Central memory CD8-positive, alpha-beta T cell (primary cell): ENCODE data around the gene SLC22A23.

Experiments used
- ATAC-seq: fragments of 150-1000 bp; cut with Tn5 transposase; replicated peaks from 2 replicates; pipeline ENCODE4 v1.10.0; 2022; ENCODE audit warnings: mild to moderate bottlenecking, moderate FRiP score, moderate number of reproducible peaks; ENCODE audit not compliant: poor library complexity, severe bottlenecking; ENCODE audit errors: extremely low read depth
- DNase-seq, 2 donors: peaks; one replicate each; pipeline ENCODE4 v3.0.0; 2021; ENCODE audit warnings: low spot score in 2 of 2
- H3K27ac Mint-ChIP-seq: one replicate; pipeline ENCODE4 v1.8.0; 2022; ENCODE audit warnings: low read depth, mild to moderate bottlenecking, moderate library complexity, mixed read lengths
- H3K27me3 Mint-ChIP-seq: one replicate; pipeline ENCODE4 v1.8.0; 2022; ENCODE audit warnings: mixed read lengths
- H3K36me3 Mint-ChIP-seq: one replicate; pipeline ENCODE4 v1.8.0; 2022; ENCODE audit warnings: mild to moderate bottlenecking, moderate library complexity, mixed read lengths; ENCODE audit not compliant: insufficient read depth
- H3K4me1 Mint-ChIP-seq: one replicate; pipeline ENCODE4 v1.8.0; 2022; ENCODE audit warnings: mixed read lengths
- H3K4me3 Mint-ChIP-seq: one replicate; pipeline ENCODE4 v1.8.0; 2022; ENCODE audit warnings: mild to moderate bottlenecking, moderate library complexity, mixed read lengths
- H3K9me3 Mint-ChIP-seq: one replicate; pipeline ENCODE4 v1.8.0; 2022; ENCODE audit warnings: mixed read lengths

The SLC22A23 gene

DNA sequence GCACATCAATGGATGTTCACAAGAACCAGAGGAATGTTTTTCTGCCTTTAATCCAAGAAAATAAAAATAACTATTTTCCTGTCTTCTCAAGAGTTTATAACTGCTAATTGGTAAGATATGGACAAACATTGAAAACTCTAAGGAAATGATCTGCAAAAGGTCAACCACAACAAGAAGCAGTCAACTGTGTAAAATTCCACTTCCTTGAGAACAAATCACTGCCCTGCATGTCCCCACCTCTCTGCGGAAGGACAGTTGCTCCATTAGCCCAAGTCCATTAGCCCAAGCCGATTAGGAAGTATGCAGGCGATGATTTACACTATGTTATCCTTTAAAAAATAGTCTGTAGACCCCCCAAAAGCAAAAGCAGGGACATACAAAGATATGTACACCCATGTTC lies 27.6 kb downstream of the SLC22A23 start:
- H3K9me3 Mint-ChIP-seq: no peaks in the 10 kb centered on the region
- ATAC-seq: no peak
- no peak for DNase-seq
- peaks cover 14% of the 10 kb centered on the region for H3K27me3 Mint-ChIP-seq
- H3K36me3 Mint-ChIP-seq: peaks cover 2% of the 10 kb centered on the region
- no peak overlapping the region for H3K27ac Mint-ChIP-seq
- H3K4me3 Mint-ChIP-seq: no peak overlapping the region
- no peaks in the 10 kb centered on the region for H3K4me1 Mint-ChIP-seq

- DNase-seq: no peak
- H3K36me3 Mint-ChIP-seq: no peaks in the 10 kb centered on the region
- ATAC-seq: no peak
- peaks cover 19% of the 10 kb centered on the region for H3K27me3 Mint-ChIP-seq
- H3K27ac Mint-ChIP-seq: no peak overlapping the region
- no peak overlapping the region for H3K4me3 Mint-ChIP-seq
- no peaks in the 10 kb centered on the region for H3K4me1 Mint-ChIP-seq
- no peaks in the 10 kb centered on the region for H3K9me3 Mint-ChIP-seq
Measured at GRCh38 chr6:3428700-3429099, 28.1 kb downstream of the SLC22A23 start.

GRCh38 chr6:3428247-3428646 lies 28.6 kb downstream of the SLC22A23 start:
- H3K4me3 Mint-ChIP-seq: no peak overlapping the region
- no peaks in the 10 kb centered on the region for H3K9me3 Mint-ChIP-seq
- no peak for DNase-seq

DNA sequence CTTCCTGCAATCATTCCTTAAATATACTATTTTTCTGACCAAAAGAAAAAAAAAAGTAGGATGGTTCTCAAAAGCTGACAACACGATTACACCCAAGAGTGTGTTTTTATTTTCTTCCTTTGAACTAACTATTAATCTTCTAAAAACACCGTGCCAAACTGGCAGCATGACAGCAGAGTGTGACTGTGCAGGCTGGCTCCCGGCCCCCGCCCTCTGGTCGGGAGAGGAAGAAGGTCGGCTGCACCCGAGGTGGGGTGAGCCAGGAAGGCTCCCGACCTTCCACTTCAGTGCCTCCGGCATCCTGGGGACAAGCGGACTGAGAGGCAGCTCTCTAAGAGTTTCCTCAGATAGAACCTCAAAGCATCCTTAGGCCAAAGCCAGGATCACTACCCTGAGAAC lies 29.2 kb downstream of the SLC22A23 start:
- ATAC-seq (no peak), DNase-seq (no peak)
- Mint-ChIP-seq H3K4me3 (no peak overlapping the region), H3K27me3 (peaks cover 29% of the 10 kb centered on the region), H3K36me3 (no peaks in the 10 kb centered on the region), H3K4me1 (no peaks in the 10 kb centered on the region), H3K9me3 (no peaks in the 10 kb centered on the region), H3K27ac (no peak overlapping the region)

More at GRCh38 chr6:3428247-3428646, 28.6 kb downstream of the SLC22A23 start:
- no peaks in the 10 kb centered on the region for H3K36me3 Mint-ChIP-seq
- peaks cover 23% of the 10 kb centered on the region for H3K27me3 Mint-ChIP-seq
- ATAC-seq: no peak
- H3K4me1 Mint-ChIP-seq: no peaks in the 10 kb centered on the region
- no peak overlapping the region for H3K27ac Mint-ChIP-seq

DNA sequence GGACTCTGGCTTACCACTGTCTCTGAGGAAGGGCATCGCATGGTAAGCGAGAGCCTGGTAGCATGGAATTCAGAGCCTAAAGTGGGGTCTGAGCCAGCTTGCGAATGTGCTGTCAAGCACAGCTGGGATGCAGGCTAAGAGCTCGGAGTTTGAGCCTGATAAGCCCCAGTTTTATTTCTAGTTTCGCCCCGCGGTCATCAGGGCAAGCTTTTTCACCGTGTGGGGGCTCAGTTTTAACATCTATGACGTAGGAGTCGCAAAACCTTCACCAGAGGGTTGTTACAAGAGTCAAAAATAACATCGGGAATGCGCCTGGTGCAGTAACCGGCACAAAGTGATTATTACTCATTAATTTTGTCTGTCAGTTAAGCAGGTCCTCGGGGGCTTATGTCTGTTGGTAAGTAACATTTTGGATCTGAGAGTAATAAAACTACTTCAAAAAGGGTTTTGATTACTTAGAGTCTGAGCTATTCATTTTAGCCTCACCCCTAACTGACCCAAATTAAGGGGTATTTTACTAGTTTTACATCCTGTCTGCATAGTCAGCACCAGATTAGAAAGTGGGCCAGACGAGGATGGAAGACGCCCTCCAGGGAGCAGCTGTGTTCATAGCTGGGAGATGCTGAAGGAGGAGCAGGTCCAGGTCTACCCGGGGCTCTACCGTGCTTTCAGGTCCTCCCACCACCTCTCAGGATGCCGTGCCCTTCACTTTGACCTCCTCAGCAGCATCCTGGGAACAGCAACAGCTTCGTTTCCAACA lies 29.7 kb downstream of the SLC22A23 start:
- Mint-ChIP-seq H3K4me3 (no peak overlapping the region), H3K27ac (no peak overlapping the region), H3K36me3 (no peaks in the 10 kb centered on the region), H3K27me3 (peaks cover 35% of the 10 kb centered on the region), H3K4me1 (no peaks in the 10 kb centered on the region), H3K9me3 (no peaks in the 10 kb centered on the region)
- ATAC-seq: no peak
- DNase-seq: no peak

GRCh38 chr6:3426091-3426926 lies 30.5 kb downstream of the SLC22A23 start:
- H3K27me3 Mint-ChIP-seq: peaks cover 41% of the 10 kb centered on the region
- DNase-seq: no peak
- H3K36me3 Mint-ChIP-seq: no peaks in the 10 kb centered on the region
- no peak for ATAC-seq
- H3K9me3 Mint-ChIP-seq: no peaks in the 10 kb centered on the region
- no peaks in the 10 kb centered on the region for H3K4me1 Mint-ChIP-seq
- H3K27ac Mint-ChIP-seq: no peak overlapping the region
- H3K4me3 Mint-ChIP-seq: no peak overlapping the region

GRCh38 chr6:3425574-3425973 lies 31.3 kb downstream of the SLC22A23 start:
- peaks cover 48% of the 10 kb centered on the region for H3K27me3 Mint-ChIP-seq
- DNase-seq (no peak), ATAC-seq (no peak)
- H3K9me3 Mint-ChIP-seq: no peaks in the 10 kb centered on the region
- H3K27ac Mint-ChIP-seq: no peak overlapping the region
- no peaks in the 10 kb centered on the region for H3K36me3 Mint-ChIP-seq
- H3K4me3 Mint-ChIP-seq: no peak overlapping the region
- H3K4me1 Mint-ChIP-seq: no peaks in the 10 kb centered on the region

- H3K27ac Mint-ChIP-seq: no peak overlapping the region
- ATAC-seq (no peak), DNase-seq (no peak)
- H3K27me3 Mint-ChIP-seq: peaks cover 60% of the 10 kb centered on the region
- H3K4me1 Mint-ChIP-seq: no peaks in the 10 kb centered on the region
- no peaks in the 10 kb centered on the region for H3K9me3 Mint-ChIP-seq
- no peaks in the 10 kb centered on the region for H3K36me3 Mint-ChIP-seq
- no peak overlapping the region for H3K4me3 Mint-ChIP-seq
Measured at GRCh38 chr6:3424185-3424927, 32.5 kb downstream of the SLC22A23 start.

DNA sequence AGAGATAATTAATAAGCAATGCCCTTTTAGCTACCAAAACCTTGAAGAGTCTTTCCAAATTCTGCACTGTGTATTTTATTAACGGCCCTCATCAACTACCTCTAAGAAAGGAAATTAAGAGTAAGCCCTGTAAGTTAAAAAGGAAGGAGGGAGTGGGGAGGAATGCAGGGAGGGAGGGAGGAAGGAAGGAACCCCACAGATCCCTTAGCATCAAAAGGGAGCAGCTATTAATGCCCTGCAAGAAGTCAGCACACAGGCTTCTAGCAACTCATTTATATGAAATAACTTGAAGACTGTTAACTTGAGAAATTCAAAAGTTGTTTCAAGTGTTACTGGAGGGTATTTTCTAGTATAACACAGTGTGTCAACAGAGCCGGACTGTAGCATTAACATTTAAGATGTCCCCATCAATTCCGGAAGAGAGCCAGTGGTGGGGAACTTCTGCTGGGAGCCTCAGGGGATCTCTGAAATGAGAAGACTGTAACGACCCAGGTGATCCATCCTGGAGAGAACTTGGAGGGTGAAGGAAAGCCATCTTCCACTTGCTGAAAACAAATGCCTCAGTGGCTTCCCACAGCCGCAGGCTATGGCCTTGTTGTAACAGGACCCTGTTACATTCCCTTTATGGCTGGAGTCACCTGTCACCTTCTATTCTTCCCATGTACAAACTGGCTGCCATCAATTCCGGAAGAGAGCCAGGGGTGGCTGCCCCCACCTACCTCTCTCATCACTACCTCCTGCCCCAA lies 33.2 kb downstream of the SLC22A23 start:
- Mint-ChIP-seq H3K9me3 (no peaks in the 10 kb centered on the region), H3K36me3 (no peaks in the 10 kb centered on the region), H3K27me3 (peaks cover 68% of the 10 kb centered on the region), H3K4me3 (no peak overlapping the region), H3K27ac (no peak overlapping the region), H3K4me1 (no peaks in the 10 kb centered on the region)
- ATAC-seq: no peak
- no peak for DNase-seq

GRCh38 chr6:3422435-3423070 lies 34.3 kb downstream of the SLC22A23 start:
- DNase-seq (no peak), ATAC-seq (no peak)
- peaks cover 68% of the 10 kb centered on the region for H3K27me3 Mint-ChIP-seq
- no peaks in the 10 kb centered on the region for H3K36me3 Mint-ChIP-seq
- H3K27ac Mint-ChIP-seq: no peak overlapping the region
- H3K4me3 Mint-ChIP-seq: no peak overlapping the region
- H3K4me1 Mint-ChIP-seq: no peaks in the 10 kb centered on the region
- no peaks in the 10 kb centered on the region for H3K9me3 Mint-ChIP-seq

DNA sequence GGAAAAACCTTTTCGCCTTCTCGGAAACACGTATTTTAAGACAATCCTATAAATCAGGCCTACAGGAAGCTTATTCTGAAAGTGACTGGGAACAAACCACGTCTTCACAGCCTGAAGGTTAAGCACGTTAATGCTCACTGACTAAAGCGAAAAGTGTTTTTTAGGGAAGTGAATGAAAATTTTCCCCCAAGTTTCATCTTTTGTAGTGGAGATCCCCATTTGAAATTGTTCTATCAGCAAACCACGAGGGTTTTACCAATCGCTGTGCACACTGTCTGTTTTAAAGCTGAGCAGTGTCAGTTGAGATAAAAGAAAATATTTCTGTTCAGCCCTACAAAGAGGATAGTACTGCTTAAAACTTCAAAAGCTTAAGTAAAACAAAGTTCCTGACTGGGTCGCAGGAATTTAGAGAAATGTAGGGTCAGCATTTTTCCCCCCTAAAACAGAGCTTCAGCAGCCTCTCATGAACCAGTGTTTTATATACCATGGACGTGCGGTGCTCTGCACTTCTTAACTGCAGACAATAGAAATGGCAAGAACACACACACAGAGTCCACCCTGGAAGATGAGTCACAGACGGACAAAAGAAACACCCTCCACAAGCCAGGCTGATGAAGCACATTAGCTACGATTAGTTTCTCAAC lies 34.9 kb downstream of the SLC22A23 start:
- no peak for DNase-seq
- Mint-ChIP-seq H3K36me3 (no peaks in the 10 kb centered on the region), H3K27me3 (peaks cover 73% of the 10 kb centered on the region), H3K4me3 (no peak overlapping the region), H3K9me3 (no peaks in the 10 kb centered on the region), H3K4me1 (no peaks in the 10 kb centered on the region), H3K27ac (no peak overlapping the region)
- ATAC-seq: no peak
